ENCODE measurements around the gene SCN10A. TPM values are rescaled to one million over a fixed set of nuclear protein-coding genes. Genes with fewer than 3 reads are reported as not detected.

The SCN10A gene
- total RNA-seq, 2 donors from 2014 or later, result not detected

DNA sequence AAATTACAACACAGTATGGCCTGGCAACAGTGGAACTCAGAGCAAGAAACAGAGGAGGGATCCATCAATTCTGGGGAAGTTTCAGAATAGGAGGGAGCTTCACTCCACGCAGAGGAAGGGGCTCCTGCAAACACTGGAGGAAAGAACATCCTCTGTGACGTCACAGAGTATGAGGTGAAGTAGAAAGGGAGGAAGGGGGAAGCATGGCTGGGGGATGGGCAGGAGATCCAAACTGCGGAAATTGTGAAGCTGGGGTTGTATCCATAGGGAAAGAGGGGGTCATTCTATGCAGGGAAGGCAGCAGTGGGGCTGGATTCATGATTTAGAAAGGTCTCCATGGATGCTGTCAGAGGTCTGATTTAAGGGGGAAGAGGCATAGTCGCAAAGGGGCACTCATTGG is 8.3 kb upstream of the SCN10A start:
- no peaks in the 10 kb centered on the region for H3K9me3 ChIP-seq (ENCODE audit: control insufficient read depth, low read length, poor library complexity, severe bottlenecking)
- H3K36me3 Mint-ChIP-seq (ENCODE audit: low read depth), result no peaks in the 10 kb centered on the region
- ATAC-seq, result no peak
- no peak for DNase-seq
- peaks cover 3% of the 10 kb centered on the region for H3K4me1 Mint-ChIP-seq
- no peak overlapping the region for H3K27ac Mint-ChIP-seq
- no peaks in the 10 kb centered on the region for H3K27me3 Mint-ChIP-seq
- H3K4me3 Mint-ChIP-seq, result no peak overlapping the region

DNA sequence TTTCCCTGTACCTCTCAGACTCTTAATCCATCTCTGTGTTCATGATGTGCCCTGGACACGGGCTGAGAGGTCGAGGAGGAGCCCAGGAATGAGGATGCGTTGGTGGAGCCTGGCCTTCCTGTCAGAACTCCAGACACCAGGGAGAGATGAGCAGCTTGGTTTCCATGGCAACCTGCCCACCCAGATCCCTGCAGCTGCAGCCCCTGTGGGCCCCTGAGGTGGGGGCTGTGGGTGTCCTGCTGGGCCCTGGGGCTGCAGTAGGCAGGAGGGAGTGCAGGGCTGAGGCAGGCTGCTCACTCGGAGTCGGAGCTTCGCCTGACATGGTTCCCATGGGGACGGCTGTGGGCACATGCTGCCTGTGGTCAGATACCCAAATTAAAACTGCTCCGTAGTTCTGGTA is 7.7 kb upstream of the SCN10A start:
- H3K27me3 Mint-ChIP-seq, result no peaks in the 10 kb centered on the region
- no peaks in the 10 kb centered on the region for H3K9me3 ChIP-seq (ENCODE audit: control insufficient read depth, low read length, poor library complexity, severe bottlenecking)
- no peak for DNase-seq
- no peak for ATAC-seq
- H3K4me3 Mint-ChIP-seq, result no peak overlapping the region
- no peaks in the 10 kb centered on the region for H3K36me3 Mint-ChIP-seq (ENCODE audit: low read depth)
- H3K27ac Mint-ChIP-seq, result no peak overlapping the region
- peaks cover 3% of the 10 kb centered on the region for H3K4me1 Mint-ChIP-seq

DNA sequence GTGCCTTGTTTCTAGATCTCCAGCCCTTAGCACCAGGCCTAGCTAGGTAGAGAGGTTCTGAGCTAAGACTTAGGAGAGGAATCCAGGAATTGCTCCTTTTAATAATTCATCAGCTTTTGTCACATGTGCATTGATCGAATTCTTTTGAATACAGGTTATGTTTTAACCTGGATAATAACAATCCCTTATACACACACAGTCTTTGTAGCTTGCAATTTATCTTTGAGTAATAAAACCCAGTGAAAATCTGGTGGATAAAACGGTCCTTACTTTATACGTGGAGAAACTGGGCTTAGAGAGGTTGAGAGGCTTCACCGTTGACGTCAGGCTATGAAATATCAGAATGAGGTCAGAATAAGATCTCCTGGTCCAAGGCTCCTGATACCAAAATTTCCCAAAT is 7.2 kb upstream of the SCN10A start:
- DNase-seq (no peak), ATAC-seq (no peak)
- Mint-ChIP-seq H3K27me3 (no peaks in the 10 kb centered on the region), H3K4me1 (peaks cover 3% of the 10 kb centered on the region), H3K4me3 (no peak overlapping the region), H3K36me3 (ENCODE audit: low read depth) (no peaks in the 10 kb centered on the region), H3K27ac (no peak overlapping the region)
- no peaks in the 10 kb centered on the region for H3K9me3 ChIP-seq (ENCODE audit: control insufficient read depth, low read length, poor library complexity, severe bottlenecking)

DNA sequence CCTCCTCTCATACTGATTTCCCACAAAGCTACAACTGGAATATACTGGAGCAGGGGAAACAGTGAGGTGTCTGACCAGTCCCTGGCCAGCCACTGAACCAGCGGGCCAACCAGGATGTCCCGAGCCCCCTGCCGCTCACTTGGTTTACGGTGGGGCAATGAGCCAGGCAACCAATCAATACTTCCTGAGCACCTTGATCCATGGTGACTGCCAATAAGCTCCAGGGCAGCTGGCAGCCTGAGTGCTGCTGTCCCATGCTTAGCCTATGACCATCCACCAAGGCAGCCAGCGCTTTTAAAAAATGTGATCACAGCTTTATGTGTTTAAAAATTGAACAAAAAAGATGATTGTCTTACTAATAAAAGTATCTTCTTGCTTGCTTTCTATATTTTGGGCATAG is 4.2 kb downstream of the SCN10A start:
- no peak overlapping the region for H3K4me3 Mint-ChIP-seq
- H3K27me3 Mint-ChIP-seq, result peaks cover 27% of the 10 kb centered on the region
- H3K27ac Mint-ChIP-seq, result no peak overlapping the region
- no peaks in the 10 kb centered on the region for H3K4me1 Mint-ChIP-seq
- ATAC-seq (no peak), DNase-seq (no peak)
- H3K36me3 Mint-ChIP-seq (ENCODE audit: low read depth), result no peaks in the 10 kb centered on the region
- H3K9me3 ChIP-seq (ENCODE audit: control insufficient read depth, low read length, poor library complexity, severe bottlenecking), result no peaks in the 10 kb centered on the region

DNA sequence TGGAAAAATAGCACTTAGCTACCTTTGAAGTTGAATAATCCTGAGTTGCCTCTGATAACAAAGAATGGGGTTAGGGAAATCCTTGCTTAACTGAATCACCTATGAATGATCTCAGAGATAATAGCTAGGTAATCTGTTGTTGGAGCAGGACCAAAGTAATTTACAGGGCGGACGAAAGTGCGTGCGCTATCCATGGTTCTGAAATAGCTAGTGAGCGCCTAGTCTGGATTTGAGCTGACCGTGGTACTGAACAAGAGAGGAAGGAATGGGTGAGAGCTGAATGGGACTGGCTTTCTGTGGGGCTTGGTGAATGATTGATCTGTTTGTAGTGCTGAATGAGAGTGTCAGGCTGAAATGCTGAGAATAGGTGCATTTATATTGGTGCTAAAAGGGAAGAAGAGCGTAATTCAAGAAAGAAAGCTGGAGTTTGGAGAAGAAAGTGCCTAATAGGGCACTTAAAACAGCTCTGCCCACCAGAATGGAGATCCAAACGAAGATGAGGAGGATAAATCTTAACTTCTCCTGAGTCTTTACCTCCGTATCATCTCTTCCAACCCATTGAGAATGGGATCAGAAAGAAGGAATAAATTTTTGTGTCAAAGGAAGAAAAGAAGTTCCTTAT is 10.1 kb downstream of the SCN10A start:
- H3K27me3 Mint-ChIP-seq, result no peaks in the 10 kb centered on the region
- H3K36me3 Mint-ChIP-seq (ENCODE audit: low read depth), result no peaks in the 10 kb centered on the region
- DNase-seq, result no peak
- H3K4me1 Mint-ChIP-seq, result no peaks in the 10 kb centered on the region
- no peak overlapping the region for H3K4me3 Mint-ChIP-seq
- no peaks in the 10 kb centered on the region for H3K9me3 ChIP-seq (ENCODE audit: control insufficient read depth, low read length, poor library complexity, severe bottlenecking)
- ATAC-seq, result no peak
- no peak overlapping the region for H3K27ac Mint-ChIP-seq

DNA sequence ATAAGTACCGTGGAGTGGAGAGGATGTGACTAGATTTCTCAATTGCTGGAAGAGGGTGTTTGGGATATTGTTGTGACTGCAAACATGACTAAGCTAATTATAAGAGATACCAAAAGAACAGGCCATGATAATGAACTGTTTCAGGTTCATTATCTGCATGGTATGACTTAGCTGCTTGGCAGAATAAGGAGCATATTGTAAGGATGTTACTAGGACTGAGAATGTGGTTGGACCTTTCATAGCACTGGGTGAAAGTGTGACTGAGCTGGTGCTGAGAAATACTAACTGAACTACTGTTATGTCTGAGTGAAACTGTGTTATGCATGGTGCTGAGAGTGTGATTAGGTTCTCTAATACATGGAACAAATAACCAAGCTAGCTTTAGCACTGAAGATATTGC is 11.0 kb downstream of the SCN10A start:
- Mint-ChIP-seq H3K27ac (no peak overlapping the region), H3K4me3 (no peak overlapping the region), H3K4me1 (no peaks in the 10 kb centered on the region), H3K27me3 (no peaks in the 10 kb centered on the region), H3K36me3 (ENCODE audit: low read depth) (no peaks in the 10 kb centered on the region)
- DNase-seq (no peak), ATAC-seq (no peak)
- no peaks in the 10 kb centered on the region for H3K9me3 ChIP-seq (ENCODE audit: control insufficient read depth, low read length, poor library complexity, severe bottlenecking)

DNA sequence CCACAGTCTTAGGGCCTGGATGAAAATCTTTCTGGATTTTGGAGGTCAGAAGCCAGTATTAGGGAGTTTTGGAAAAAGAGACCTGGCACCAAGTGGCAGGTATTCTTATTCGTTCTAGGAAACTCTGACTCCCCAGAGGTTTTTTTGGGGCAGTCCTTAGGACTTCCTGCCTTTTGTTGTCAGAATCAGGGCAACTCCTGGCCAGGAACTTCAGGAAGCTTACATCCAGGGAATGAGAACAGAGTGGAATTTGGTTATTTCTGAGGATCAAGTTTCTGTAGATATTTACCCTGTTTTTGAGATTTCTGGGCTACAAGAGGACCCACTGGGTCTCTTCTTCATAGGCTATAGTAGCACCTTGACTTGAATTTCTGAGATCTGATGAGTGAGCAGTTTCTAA is 15.5 kb downstream of the SCN10A start:
- Mint-ChIP-seq H3K36me3 (ENCODE audit: low read depth) (no peaks in the 10 kb centered on the region), H3K4me3 (no peak overlapping the region), H3K27me3 (peaks cover 12% of the 10 kb centered on the region), H3K4me1 (no peaks in the 10 kb centered on the region), H3K27ac (no peak overlapping the region)
- no peaks in the 10 kb centered on the region for H3K9me3 ChIP-seq (ENCODE audit: control insufficient read depth, low read length, poor library complexity, severe bottlenecking)
- DNase-seq, result no peak
- no peak for ATAC-seq

DNA sequence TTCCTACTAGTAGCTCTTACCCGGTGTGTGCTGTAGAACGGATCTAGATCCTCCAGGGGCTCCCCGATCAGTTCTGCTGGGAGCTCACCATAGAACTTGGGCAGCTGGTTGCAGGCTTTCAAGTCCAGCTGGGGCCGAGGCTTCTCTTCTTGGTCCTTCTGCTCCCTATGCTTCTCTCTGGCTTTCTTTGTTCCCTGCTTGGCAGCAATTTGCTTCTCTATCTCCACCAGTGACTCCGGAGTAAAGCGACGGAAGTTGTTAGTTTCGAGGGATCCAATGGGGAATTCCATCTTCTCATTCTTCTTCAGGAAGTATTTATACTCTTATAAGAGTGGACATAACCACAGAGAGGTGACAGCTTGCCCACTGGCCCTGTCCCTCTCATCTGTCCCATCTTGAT is 22.3 kb downstream of the SCN10A start:
- H3K27ac Mint-ChIP-seq, result no peak overlapping the region
- DNase-seq (no peak), ATAC-seq (no peak)
- H3K9me3 ChIP-seq (ENCODE audit: control insufficient read depth, low read length, poor library complexity, severe bottlenecking), result no peaks in the 10 kb centered on the region
- H3K36me3 Mint-ChIP-seq (ENCODE audit: low read depth), result no peaks in the 10 kb centered on the region
- H3K4me3 Mint-ChIP-seq, result no peak overlapping the region
- H3K27me3 Mint-ChIP-seq, result peaks cover 22% of the 10 kb centered on the region
- no peaks in the 10 kb centered on the region for H3K4me1 Mint-ChIP-seq

DNA sequence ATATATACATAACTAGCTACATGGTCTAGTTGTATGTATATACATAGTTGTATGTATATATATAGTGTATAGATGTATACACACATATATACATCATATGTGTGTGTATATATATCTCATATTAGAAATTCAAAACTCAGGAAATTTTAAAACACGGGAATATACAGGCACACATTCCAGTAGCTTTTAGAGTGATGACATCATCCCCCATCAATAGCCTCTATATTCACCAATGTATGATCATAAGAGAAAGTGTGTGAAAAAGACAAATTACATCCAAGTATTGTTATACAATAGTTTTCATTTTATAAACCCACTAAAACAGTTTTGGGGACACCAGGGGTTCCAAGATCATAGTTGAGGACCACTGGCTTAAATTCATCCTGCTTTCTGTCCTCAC is 23.0 kb downstream of the SCN10A start:
- Mint-ChIP-seq H3K4me1 (no peaks in the 10 kb centered on the region), H3K27ac (no peak overlapping the region), H3K27me3 (peaks cover 21% of the 10 kb centered on the region), H3K36me3 (ENCODE audit: low read depth) (no peaks in the 10 kb centered on the region), H3K4me3 (no peak overlapping the region)
- H3K9me3 ChIP-seq (ENCODE audit: control insufficient read depth, low read length, poor library complexity, severe bottlenecking), result no peaks in the 10 kb centered on the region
- DNase-seq (no peak), ATAC-seq (no peak)

DNA sequence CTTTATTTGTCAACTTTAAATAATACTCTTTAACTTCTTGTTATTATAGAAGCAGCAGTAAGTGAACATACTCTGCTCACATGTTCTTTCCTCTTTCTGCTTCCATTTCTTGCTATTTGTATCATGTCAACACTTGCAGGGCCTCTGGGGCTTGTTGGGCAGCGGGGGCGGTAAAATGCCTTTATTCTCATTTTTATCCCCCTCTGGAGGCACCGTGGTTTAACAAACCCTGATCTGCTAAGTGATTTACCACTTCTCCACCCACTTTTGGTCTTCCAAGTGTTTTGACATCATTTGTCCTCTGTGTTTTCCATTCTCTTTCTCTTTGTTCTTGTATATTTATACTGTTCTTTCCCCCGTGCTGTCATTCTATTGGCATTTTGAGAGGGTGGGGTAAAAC is 33.9 kb downstream of the SCN10A start:
- H3K27ac Mint-ChIP-seq, result no peak overlapping the region
- H3K4me1 Mint-ChIP-seq, result no peaks in the 10 kb centered on the region
- ATAC-seq, result no peak
- no peaks in the 10 kb centered on the region for H3K36me3 Mint-ChIP-seq (ENCODE audit: low read depth)
- H3K4me3 Mint-ChIP-seq, result no peak overlapping the region
- peaks cover 12% of the 10 kb centered on the region for H3K27me3 Mint-ChIP-seq
- H3K9me3 ChIP-seq (ENCODE audit: control insufficient read depth, low read length, poor library complexity, severe bottlenecking), result no peaks in the 10 kb centered on the region
- DNase-seq, result no peak

DNA sequence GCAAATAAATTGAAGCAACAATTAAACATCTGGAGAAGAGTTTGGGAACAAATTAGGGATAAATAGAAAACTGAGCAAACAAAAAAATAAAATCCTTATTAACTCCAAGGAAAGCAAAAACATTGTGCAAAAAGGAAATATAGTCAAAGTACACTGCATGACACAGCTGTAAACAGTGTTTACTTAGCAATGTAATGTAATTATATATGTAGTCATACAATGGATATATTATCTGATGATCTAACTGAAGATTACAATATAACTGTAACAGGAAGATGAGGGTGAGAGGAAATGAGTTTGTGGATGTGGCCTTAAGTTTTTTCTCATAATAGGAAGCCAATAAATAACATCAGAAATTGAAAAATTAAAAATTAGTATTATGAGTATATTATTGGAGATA is 42.5 kb downstream of the SCN10A start:
- Mint-ChIP-seq H3K4me1 (no peaks in the 10 kb centered on the region), H3K36me3 (ENCODE audit: low read depth) (no peaks in the 10 kb centered on the region)

DNA sequence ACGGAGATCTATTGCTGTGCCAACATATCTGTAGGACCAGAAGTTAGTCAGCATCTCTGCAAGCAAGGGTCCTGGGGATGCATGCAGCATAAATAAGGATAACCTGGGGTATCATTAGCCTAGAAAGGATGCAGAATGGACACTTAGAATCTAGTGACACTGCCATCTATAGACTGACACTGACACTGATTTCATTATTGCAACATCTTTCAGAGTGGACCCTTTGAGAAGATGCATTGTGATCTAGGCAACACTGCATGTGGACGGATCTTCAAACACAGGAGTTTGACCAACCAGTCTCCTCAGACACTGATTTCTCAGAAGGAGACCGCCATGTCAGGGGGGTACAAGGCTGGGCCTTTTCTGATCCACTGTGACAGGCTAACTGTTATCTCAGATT is 52.4 kb downstream of the SCN10A start:
- DNase-seq, result no peak
- H3K9me3 ChIP-seq (ENCODE audit: control insufficient read depth, low read length, poor library complexity, severe bottlenecking), result peaks cover 3% of the 10 kb centered on the region
- no peak for ATAC-seq
- H3K27me3 Mint-ChIP-seq, result no peaks in the 10 kb centered on the region
- H3K4me1 Mint-ChIP-seq, result no peaks in the 10 kb centered on the region
- no peaks in the 10 kb centered on the region for H3K36me3 Mint-ChIP-seq (ENCODE audit: low read depth)
- no peak overlapping the region for H3K27ac Mint-ChIP-seq
- no peak overlapping the region for H3K4me3 Mint-ChIP-seq

More for the DNA sequence above, 42.5 kb downstream of the SCN10A start:
- no peak for ATAC-seq
- no peaks in the 10 kb centered on the region for H3K9me3 ChIP-seq (ENCODE audit: control insufficient read depth, low read length, poor library complexity, severe bottlenecking)
- Mint-ChIP-seq H3K27ac (no peak overlapping the region), H3K4me3 (no peak overlapping the region), H3K27me3 (peaks cover 11% of the 10 kb centered on the region)
- DNase-seq, result no peak

DNA sequence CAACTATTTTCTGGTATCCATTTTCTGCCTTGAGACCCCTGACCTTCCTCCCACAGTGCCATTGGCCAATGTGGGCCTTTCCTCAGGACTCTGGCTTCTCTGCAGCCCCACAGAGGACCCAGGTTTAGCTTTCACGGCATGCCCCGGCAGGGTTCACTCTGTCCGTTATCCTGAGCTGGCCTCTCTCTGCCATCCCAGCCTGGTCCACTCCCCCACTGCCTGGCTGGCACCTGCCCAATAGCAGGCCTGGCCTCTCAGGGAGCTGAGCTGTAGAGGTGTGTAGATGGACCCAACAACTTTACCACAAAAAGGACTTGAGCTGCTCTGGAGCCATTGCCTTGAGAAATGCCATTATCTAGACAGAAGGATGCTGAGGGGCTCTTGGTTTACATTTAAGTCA is 57.5 kb downstream of the SCN10A start:
- Mint-ChIP-seq H3K4me3 (no peak overlapping the region), H3K27me3 (peaks cover 14% of the 10 kb centered on the region), H3K4me1 (no peaks in the 10 kb centered on the region), H3K36me3 (ENCODE audit: low read depth) (no peaks in the 10 kb centered on the region), H3K27ac (no peak overlapping the region)
- H3K9me3 ChIP-seq (ENCODE audit: control insufficient read depth, low read length, poor library complexity, severe bottlenecking), result peaks cover 3% of the 10 kb centered on the region
- ATAC-seq (no peak), DNase-seq (no peak)

DNA sequence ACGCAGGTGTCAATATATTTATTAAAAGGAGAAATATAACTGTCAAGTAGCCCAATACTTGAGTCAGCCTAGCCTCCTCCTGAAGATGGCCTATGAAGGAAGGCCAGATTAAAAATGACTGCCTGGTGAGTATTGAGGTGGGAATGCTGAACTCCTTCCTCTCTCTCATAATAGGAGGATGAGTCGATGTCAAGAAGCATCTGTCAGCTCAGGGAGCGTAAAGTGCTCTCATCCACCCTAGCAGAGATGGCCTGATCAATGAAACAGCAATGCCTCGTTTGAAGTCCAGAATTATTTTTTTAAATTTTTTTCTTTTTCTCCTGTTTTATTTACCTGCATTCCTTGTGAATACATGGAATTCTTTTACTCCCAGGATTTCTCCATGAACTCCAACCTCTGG is 58.3 kb downstream of the SCN10A start:
- Mint-ChIP-seq H3K27ac (no peak overlapping the region), H3K36me3 (ENCODE audit: low read depth) (no peaks in the 10 kb centered on the region), H3K27me3 (peaks cover 14% of the 10 kb centered on the region), H3K4me1 (no peaks in the 10 kb centered on the region), H3K4me3 (no peak overlapping the region)
- ATAC-seq (no peak), DNase-seq (no peak)
- peaks cover 3% of the 10 kb centered on the region for H3K9me3 ChIP-seq (ENCODE audit: control insufficient read depth, low read length, poor library complexity, severe bottlenecking)
